Activated naive CD8-positive, alpha-beta T cell treated with anti-CD3 and anti-CD28 coated beads, Interleukin-2, amount 10 ng/mL, durations not matched to agents 7 days and 5 days (primary cell): ENCODE measurements around the gene ANKRD34B. TPM values are rescaled to one million over a fixed set of nuclear protein-coding genes. Genes with fewer than 3 reads are reported as not detected.
A peak's percentile ranks its signal among the peaks of the same experiment; 100 is the strongest.
"Not testable (repeated sequence)": the region's sequence is repeated elsewhere in the genome, so short reads cannot be mapped to it uniquely, and the experiment has no call there.

Experiments
- ATAC-seq: fragments of 150-1000 bp; cut with Tn5 transposase; one replicate; pipeline ENCODE4 v1.10.0; 2021; ENCODE audit warnings: low read depth, moderate library complexity
- POLR2A ChIA-PET: fragments of 350-600 bp; sonication (Branson Sonifier 250); formaldehyde crosslinking; loops from one replicate; lab custom pipeline; 2021; ENCODE audit warnings: antibody characterized with exemption; lab: Charles Lee
- DNase-seq: peaks from one replicate; pipeline ENCODE4 v3.0.0; 2021
- H3K27ac Mint-ChIP-seq: one replicate; pipeline ENCODE4 v1.8.0; 2022; ENCODE audit warnings: mild to moderate bottlenecking, mixed read lengths
- H3K27me3 Mint-ChIP-seq: one replicate; pipeline ENCODE4 v1.8.0; 2022; ENCODE audit warnings: mild to moderate bottlenecking, moderate library complexity, mixed read lengths
- H3K36me3 Mint-ChIP-seq: one replicate; pipeline ENCODE4 v1.8.0; 2021; ENCODE audit warnings: mild to moderate bottlenecking, mixed read lengths
- H3K4me1 Mint-ChIP-seq: one replicate; pipeline ENCODE4 v1.8.0; 2021; ENCODE audit warnings: mixed read lengths
- H3K4me3 Mint-ChIP-seq: one replicate; pipeline ENCODE4 v1.8.0; 2022; ENCODE audit warnings: mild to moderate bottlenecking, moderate library complexity, mixed read lengths
- H3K9me3 Mint-ChIP-seq: one replicate; pipeline ENCODE4 v1.8.0; 2021; ENCODE audit warnings: mixed read lengths
- total RNA-seq, 2 experiments: library from RNA; stranded (reverse); gene quantifications; one replicate each; pipeline ENCODE4 v1.2.3, GENCODE V29; 2021

The ANKRD34B gene
- total RNA-seq, 2 experiments from 2014 or later, result not detected

DNA sequence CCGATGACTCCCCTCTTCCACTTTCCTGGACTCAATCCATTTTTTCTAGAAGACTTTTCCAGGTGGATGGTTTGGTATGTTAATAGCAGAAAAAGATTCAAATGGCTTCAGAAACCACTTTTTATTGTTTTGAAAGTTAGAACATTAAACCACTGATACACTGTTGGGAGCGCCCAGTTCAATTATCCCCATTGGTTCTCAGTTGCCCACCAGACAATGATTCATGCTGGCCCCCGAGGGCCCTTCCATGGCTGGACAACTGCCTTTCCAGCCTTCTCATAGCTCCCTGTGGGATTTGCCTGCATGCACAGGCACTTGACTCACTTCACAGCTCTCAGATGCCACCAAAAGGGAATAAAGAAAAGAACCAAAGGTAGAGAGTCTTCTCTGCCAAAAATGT is 21.3 kb upstream of the ANKRD34B start:
- no peaks in the 10 kb centered on the region for H3K36me3 Mint-ChIP-seq
- ATAC-seq (no peak), DNase-seq (no peak)
- no peak overlapping the region for H3K4me3 Mint-ChIP-seq
- no peak overlapping the region for H3K27ac Mint-ChIP-seq
- H3K4me1 Mint-ChIP-seq, result no peaks in the 10 kb centered on the region
- peaks cover 9% of the 10 kb centered on the region for H3K27me3 Mint-ChIP-seq
- H3K9me3 Mint-ChIP-seq, result no peaks in the 10 kb centered on the region
- POLR2A ChIA-PET, result no interaction called here

GRCh38 chr5:80590766-80591165 is 20.7 kb upstream of the ANKRD34B start:
- Mint-ChIP-seq H3K9me3 (no peaks in the 10 kb centered on the region), H3K36me3 (no peaks in the 10 kb centered on the region), H3K27ac (no peak overlapping the region), H3K4me3 (no peak overlapping the region), H3K4me1 (no peaks in the 10 kb centered on the region), H3K27me3 (peaks cover 9% of the 10 kb centered on the region)
- no peak for ATAC-seq
- no peak for DNase-seq
- POLR2A ChIA-PET, result no interaction called here

DNA sequence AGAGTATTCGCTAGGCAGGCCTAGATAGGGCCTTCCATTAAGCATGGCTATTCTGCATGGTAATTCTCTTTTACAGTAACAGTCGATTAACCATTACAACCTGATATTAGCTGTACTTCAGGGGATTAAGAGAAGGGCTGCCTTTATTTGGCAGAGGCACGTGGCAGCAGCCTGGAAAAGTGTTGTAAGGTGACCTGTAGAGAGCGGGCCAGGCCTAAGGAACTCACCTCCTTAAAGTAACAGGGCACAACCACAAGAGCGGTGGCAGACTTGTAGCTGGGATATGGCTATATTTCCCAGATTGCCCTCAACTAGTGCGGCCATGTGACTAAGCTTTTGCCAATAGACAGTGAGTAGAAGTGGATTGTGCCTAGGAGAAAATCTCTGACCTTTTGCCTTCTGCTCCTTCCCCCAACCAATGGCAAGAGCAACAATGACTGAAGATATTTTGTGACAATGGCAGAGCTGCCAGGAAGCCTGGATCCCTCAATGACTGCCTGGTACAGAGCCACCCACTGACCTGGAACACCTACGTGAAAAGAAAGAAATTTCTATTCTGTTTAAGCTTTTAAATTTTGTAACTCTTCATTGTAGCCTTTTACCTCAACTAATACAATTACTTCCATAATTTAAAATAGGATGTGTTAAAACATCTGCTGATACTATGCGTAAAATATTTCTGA is 18.9 kb upstream of the ANKRD34B start:
- Mint-ChIP-seq H3K4me3 (no peak overlapping the region), H3K27ac (no peak overlapping the region), H3K27me3 (peaks cover 8% of the 10 kb centered on the region), H3K4me1 (no peaks in the 10 kb centered on the region), H3K9me3 (no peaks in the 10 kb centered on the region), H3K36me3 (no peaks in the 10 kb centered on the region)
- DNase-seq, result no peak
- no peak for ATAC-seq
- POLR2A ChIA-PET, result no interaction called here

DNA sequence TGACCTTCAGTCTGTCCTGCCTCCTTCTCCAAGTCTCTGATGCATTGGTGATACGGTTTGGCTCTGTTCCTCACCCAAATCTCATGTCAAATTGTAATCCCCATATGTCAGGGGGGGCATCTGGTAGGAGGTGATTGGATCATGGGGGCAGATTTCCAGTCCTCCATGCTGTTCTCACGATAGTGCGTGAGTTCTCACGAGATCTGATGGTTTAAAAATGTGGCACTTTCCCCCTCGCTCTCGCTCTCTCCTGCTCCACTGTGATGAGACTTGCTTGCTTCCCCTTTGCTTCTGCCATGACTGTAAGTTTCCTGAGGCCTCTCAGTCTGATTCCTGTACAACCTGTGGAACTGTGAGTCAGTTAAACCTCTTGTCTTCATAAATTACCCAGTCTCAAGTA is 14.7 kb upstream of the ANKRD34B start:
- no peak for ATAC-seq
- POLR2A ChIA-PET, result no interaction called here

DNA sequence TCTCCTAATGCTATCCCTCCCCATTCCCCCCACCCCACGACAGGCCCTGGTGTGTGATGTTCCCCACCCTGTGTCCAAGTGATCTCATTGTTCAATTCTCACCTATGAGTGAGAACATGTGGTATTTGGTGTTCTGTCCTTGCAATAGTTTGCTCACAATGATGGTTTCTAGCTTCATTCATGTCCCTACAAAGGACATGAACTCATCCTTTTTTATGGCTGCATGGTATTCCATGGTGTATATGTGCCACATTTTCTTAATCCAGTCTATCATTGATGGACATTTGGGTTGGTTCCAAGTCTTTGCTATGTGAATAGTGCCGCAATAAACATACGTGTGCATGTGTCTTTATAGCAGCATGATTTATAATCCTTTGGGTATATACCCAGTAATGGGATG is 10.2 kb upstream of the ANKRD34B start:
- H3K36me3 Mint-ChIP-seq, H3K27ac Mint-ChIP-seq, H3K4me1 Mint-ChIP-seq, H3K4me3 Mint-ChIP-seq, POLR2A ChIA-PET, DNase-seq, H3K9me3 Mint-ChIP-seq, ATAC-seq: not testable (repeated sequence)
- H3K27me3 Mint-ChIP-seq, result peaks cover 33% of the 10 kb centered on the region

More for the DNA sequence above, 14.7 kb upstream of the ANKRD34B start:
- Mint-ChIP-seq H3K4me3 (no peak overlapping the region), H3K4me1 (no peaks in the 10 kb centered on the region), H3K27me3 (peaks cover 7% of the 10 kb centered on the region), H3K9me3 (peaks cover 1% of the 10 kb centered on the region), H3K36me3 (no peaks in the 10 kb centered on the region), H3K27ac (no peak overlapping the region)
- no peak for DNase-seq

DNA sequence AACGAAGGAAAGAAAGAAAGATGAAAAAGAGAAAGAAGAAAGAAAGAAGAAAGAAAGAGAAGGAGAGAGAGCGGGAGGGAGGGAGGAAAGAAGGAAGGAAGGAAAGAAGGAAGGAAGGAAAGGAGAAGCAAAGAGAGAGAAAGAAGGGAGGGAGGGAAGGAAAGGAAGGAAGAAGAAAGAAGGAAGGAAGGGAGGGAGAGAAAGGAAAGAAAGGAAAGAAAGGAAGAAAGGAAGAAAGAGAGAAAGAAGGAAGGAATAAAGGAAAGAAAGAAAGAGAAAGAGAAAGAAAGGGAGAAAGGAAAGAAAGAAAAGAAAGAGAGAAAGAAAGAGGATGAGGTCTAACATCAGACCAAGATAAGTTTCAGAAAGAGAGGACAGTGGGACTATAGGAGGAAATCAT is 9.0 kb upstream of the ANKRD34B start:
- H3K4me1 Mint-ChIP-seq, result no peaks in the 10 kb centered on the region
- DNase-seq, result no peak
- no peak for ATAC-seq
- POLR2A ChIA-PET, result no interaction called here
- H3K4me3 Mint-ChIP-seq, result no peak overlapping the region
- no peaks in the 10 kb centered on the region for H3K36me3 Mint-ChIP-seq
- H3K9me3 Mint-ChIP-seq, result peaks cover 3% of the 10 kb centered on the region
- H3K27ac Mint-ChIP-seq, result no peak overlapping the region
- H3K27me3 Mint-ChIP-seq, result peaks cover 43% of the 10 kb centered on the region

DNA sequence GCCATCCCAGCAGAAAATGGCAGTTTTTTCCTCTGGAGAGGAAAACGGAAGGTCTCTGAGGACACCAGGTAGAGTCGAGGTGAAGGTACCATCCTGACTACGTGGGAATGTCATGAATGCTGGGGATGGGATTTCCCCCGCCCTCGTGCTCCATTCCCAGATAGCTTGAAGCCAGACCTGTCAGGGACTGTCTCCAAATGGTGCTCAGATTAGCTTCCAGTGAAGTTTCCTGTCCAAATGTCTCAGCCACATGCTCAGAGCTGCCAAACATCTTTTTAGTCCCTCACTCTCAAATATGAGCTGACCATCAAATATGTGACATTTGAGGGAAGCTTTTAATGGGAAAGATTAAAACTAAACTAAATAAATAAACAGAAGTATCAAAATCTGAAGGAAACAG is 7.6 kb upstream of the ANKRD34B start:
- ATAC-seq, result no peak
- no peak overlapping the region for H3K4me3 Mint-ChIP-seq
- H3K27ac Mint-ChIP-seq, result no peak overlapping the region
- H3K9me3 Mint-ChIP-seq, result peaks cover 3% of the 10 kb centered on the region
- POLR2A ChIA-PET, result no interaction called here
- peaks cover under 1% of the 10 kb centered on the region for H3K36me3 Mint-ChIP-seq
- DNase-seq, result no peak
- H3K27me3 Mint-ChIP-seq, result peaks cover 53% of the 10 kb centered on the region
- no peaks in the 10 kb centered on the region for H3K4me1 Mint-ChIP-seq

GRCh38 chr5:80576383-80576782 is 6.3 kb upstream of the ANKRD34B start:
- POLR2A ChIA-PET, result no interaction called here
- peaks cover 3% of the 10 kb centered on the region for H3K9me3 Mint-ChIP-seq
- no peak overlapping the region for H3K4me3 Mint-ChIP-seq
- ATAC-seq (no peak), DNase-seq (no peak)
- H3K4me1 Mint-ChIP-seq, result no peaks in the 10 kb centered on the region
- peaks cover 1% of the 10 kb centered on the region for H3K36me3 Mint-ChIP-seq
- no peak overlapping the region for H3K27ac Mint-ChIP-seq
- H3K27me3 Mint-ChIP-seq, result peaks cover 67% of the 10 kb centered on the region

DNA sequence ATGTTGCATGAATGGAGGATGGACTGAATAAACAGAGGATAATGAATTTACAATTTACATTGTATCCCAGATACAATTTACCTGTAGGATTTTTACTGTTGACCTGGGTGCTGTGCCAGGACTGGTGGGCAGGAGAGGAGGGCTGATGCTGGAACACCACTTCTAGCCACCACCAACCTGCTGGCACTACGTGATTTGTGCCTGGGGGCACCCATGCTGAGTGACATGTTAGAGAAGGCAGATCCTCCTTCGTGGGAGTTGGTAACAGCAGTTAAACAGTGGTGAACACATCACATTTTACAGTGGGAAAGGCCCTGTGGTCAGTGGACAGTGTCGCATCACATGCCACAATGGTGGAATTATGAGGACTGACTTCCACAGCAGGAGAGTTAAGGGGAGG is 3.0 kb upstream of the ANKRD34B start:
- Mint-ChIP-seq H3K4me1 (peaks cover 3% of the 10 kb centered on the region), H3K27ac (no peak overlapping the region), H3K4me3 (no peak overlapping the region), H3K36me3 (peaks cover 1% of the 10 kb centered on the region), H3K9me3 (no peaks in the 10 kb centered on the region), H3K27me3 (peaks cover 73% of the 10 kb centered on the region)
- POLR2A ChIA-PET, result no interaction called here
- no peak for DNase-seq
- ATAC-seq, result no peak

DNA sequence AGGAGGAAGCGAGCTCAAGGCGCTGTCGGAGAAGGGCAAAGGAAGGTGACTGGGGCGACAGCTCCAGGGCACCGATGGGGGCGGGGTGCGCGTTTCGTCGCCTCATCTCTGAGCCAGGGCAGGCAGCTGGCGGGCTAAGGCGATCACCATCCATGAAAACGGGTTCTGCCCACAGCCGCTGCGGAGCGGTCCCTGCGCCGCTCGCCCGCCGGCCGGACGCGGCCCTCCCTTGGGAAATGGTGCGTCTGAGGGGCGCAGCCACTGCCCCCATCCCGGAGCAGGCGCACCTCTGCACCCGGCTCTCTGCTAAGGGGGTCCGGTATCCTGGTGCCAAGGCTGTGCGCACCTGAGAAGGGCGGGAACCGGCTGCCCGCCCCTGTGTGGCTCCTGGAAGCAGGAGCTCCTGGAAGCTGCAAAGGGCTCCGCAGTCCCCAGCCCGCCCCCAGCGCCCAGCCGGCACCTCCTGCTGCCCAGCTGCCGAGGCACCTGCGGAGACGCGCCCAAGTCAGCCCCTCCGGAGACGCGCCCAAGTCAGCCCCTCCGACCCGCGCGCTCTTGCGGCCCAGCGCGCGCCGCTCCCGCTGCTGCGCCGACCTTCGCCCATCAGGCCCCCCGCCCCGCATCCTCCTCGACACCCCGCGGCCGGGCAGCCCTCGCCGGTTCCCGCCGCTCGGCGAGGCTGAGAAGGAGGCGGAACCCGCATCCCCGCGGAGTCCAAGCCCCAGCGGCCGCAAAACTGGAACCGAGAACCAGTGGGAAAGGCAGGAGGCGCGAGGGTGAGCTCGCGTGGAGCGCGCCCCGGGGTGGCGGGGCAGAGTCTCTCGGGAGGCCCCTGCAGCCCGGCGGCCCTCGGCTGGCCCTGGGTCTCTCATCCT is 757 bp downstream of the ANKRD34B start:
- H3K27ac Mint-ChIP-seq, result no peak overlapping the region
- peaks cover 3% of the 10 kb centered on the region for H3K4me1 Mint-ChIP-seq
- POLR2A ChIA-PET, result no interaction called here
- DNase-seq (peak; percentile 41), ATAC-seq (no peak)
- H3K9me3 Mint-ChIP-seq, result no peaks in the 10 kb centered on the region
- peaks cover 71% of the 10 kb centered on the region for H3K27me3 Mint-ChIP-seq
- H3K4me3 Mint-ChIP-seq, result peak overlapping the region; percentile 42
- H3K36me3 Mint-ChIP-seq, result peaks cover 1% of the 10 kb centered on the region

- DNase-seq (no peak), ATAC-seq (no peak)
- Mint-ChIP-seq H3K36me3 (peaks cover 1% of the 10 kb centered on the region), H3K27me3 (peaks cover 65% of the 10 kb centered on the region), H3K4me3 (no peak overlapping the region), H3K4me1 (peaks cover 3% of the 10 kb centered on the region), H3K9me3 (no peaks in the 10 kb centered on the region), H3K27ac (no peak overlapping the region)
- POLR2A ChIA-PET, result no interaction called here
Observed at GRCh38 chr5:80568251-80568650, 1.8 kb downstream of the ANKRD34B start.

DNA sequence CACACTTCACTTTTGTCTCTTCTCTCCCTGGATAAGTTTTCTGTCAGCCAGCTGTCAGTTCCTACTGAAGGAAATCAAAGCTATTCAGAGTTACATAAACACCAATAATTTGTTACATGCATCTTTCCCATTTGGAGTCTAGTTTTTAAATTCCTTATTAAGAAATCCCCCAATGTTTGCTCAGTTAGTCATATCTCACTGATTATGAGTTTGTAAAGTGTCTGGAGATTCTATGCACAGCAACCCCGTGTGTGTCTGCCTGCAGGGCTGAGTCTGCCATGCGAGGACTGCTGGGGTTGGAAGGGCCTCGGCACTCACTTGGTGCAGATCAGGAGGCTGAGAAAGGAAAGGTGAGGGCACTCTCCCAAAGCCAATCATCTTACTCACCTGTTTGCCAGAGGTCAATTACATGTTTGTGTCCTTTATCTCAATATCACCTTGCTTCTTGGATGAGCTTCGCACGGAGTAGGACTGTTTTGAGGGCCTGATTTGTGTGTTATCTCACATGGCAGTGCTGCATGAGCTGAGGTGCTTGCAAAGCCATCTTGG is 3.3 kb downstream of the ANKRD34B start:
- no peak for DNase-seq
- POLR2A ChIA-PET, result no interaction called here
- H3K36me3 Mint-ChIP-seq, result no peaks in the 10 kb centered on the region
- no peaks in the 10 kb centered on the region for H3K9me3 Mint-ChIP-seq
- peaks cover 63% of the 10 kb centered on the region for H3K27me3 Mint-ChIP-seq
- peaks cover 3% of the 10 kb centered on the region for H3K4me1 Mint-ChIP-seq
- ATAC-seq, result no peak
- no peak overlapping the region for H3K4me3 Mint-ChIP-seq
- no peak overlapping the region for H3K27ac Mint-ChIP-seq

- no peak overlapping the region for H3K4me3 Mint-ChIP-seq
- no peaks in the 10 kb centered on the region for H3K36me3 Mint-ChIP-seq
- DNase-seq (no peak), ATAC-seq (no peak)
- H3K4me1 Mint-ChIP-seq, result peaks cover 2% of the 10 kb centered on the region
- no peaks in the 10 kb centered on the region for H3K9me3 Mint-ChIP-seq
- H3K27ac Mint-ChIP-seq, result no peak overlapping the region
- POLR2A ChIA-PET, result no interaction called here
- peaks cover 57% of the 10 kb centered on the region for H3K27me3 Mint-ChIP-seq
Observed at GRCh38 chr5:80565330-80565729, 4.8 kb downstream of the ANKRD34B start.

DNA sequence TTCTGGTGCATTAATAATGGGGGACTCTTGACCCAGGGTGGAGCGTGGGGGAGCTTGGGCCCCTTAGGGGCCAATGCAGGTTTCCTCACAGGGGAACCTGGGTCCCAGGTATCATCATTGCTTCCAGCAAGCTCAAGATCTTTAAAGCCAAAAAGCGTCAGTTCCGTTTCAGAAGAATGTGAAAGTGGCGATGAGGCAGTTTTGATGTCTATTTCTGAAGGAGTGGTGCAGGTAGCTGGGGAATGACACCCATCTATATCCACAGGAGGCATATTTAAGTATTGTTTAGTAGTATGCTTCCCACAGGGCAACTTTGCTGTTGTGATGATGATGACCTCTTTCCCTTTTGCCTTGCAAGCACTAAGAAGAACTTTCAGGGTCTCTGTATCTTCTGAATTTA is 10.8 kb downstream of the ANKRD34B start:
- POLR2A ChIA-PET, result no interaction called here
- Mint-ChIP-seq H3K9me3 (no peaks in the 10 kb centered on the region), H3K27me3 (peaks cover 57% of the 10 kb centered on the region), H3K4me1 (no peaks in the 10 kb centered on the region), H3K36me3 (no peaks in the 10 kb centered on the region), H3K4me3 (no peak overlapping the region), H3K27ac (no peak overlapping the region)
- ATAC-seq, result no peak
- DNase-seq, result no peak
